HG02840 (cell line): ENCODE results near the gene NF1.

Experiments
- ATAC-seq: cut with Tn5 transposase; IDR thresholded peaks from one replicate; pipeline ENCODE4 v1.9.1; 2021; ENCODE audit warnings: mild to moderate bottlenecking, moderate library complexity, moderate number of reproducible peaks; ENCODE audit not compliant: unreplicated experiment, low FRiP score

Gene NF1

GRCh38 chr17:31417051-31417792 lies 322.4 kb downstream of the NF1 start:
- no peak for ATAC-seq

DNA sequence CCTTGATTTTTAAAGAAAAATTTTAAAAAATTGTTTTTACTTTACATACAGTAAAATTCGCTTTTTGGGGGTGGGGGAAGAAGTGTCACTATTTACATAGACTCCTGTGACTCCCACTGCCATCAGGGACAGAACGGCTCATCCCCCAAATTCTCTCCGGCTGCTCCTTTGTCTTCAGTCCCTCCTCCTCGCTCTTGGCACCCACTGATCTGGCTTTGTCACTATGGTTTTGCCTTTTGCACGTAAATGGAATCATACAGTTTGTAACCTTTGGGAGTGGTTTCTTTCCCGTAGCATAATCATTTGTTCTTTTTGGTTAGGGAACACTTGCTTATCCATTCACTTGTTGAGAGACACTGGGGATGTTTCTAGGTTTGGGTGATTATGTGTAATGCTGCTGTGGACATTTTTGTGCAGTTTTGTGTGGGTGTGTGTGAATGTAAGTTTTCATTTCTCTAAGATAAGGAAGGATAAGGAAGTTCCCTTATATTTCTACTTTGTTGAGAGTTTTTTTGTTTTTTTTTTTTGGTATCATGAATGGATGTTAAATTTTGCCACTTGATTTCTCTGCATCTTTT lies 324.1 kb downstream of the NF1 start:
- no peak for ATAC-seq

GRCh38 chr17:31422443-31422842 lies 327.7 kb downstream of the NF1 start:
- no peak for ATAC-seq

DNA sequence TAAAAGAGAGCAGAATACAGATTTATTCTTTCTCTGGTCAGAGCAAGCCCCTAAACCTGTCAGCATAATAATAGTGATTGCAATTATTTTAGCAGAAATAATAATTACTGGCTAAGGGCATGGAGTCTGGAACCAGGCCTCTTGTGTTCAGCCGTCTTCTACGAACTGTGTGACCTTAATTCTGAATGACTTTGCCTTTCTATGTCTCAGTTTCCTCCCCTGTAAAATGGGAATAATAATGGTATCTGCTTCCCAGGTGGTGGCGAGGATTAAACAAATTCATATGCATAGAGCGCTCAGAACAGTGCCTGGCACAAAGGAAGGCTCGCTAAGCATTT lies 330.1 kb downstream of the NF1 start:
- no peak for ATAC-seq

DNA sequence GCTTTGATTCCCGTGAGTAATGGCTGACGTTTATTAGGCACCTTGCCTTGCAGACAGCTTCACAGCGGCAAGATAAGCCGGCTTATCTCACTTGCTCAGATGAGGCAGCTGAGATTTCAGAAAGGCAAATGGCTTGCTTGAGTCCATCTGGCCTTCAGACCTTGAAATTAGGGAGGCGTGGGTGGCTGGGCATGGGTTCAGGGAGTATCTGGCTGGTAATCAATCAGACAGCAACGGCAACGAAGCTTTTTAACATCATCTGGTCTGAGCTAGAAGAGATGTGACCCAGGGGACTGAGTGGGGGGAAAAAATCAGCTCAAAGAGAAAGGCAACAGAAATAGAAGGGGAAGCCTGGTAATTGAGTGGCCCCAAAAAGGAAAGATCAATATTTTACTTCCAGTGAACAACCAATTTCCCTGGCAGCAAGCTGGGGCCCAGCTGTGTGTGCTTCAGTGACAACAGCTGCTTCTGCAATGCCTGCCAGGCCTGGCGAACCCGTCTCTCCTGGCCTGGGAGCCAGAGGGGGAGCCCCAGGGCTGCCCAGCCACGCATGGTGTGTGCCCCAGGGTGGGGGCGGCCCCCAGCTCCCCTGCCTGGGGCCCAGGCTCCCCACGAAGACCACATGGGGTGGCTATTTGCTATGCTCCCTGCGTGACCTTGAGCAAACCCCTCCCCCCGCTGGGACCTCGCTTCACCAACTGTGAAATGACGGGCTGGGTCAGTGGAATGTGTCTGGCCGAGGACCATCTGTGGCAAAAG lies 330.7 kb downstream of the NF1 start:
- no peak for ATAC-seq
